Loucy (cell line): ENCODE measurements around the gene MXRA8.

Experiments
- H2AFZ ChIP-seq: fragments of 200-600 bp; sonication (generic); 2 replicates; pipeline ENCODE4 v1.6.0; 2016; ENCODE audit warnings: antibody characterized with exemption, mild to moderate bottlenecking, low read length, moderate library complexity
- H3F3A ChIP-seq: fragments of 200-600 bp; 2 replicates; pipeline ENCODE4 v1.6.0; 2016; ENCODE audit warnings: antibody characterized with exemption, low read depth, mild to moderate bottlenecking
- H3K27me3 ChIP-seq: fragments of 200-600 bp; sonication (generic); 2 replicates; pipeline ENCODE4 v1.6.1; 2014; ENCODE audit warnings: low read length, mild to moderate bottlenecking; ENCODE audit not compliant: insufficient read depth, poor library complexity, severe bottlenecking
- H3K36me3 ChIP-seq: fragments of 200-600 bp; sonication (generic); 2 replicates; pipeline ENCODE4 v1.6.1; 2016; ENCODE audit warnings: low read length; ENCODE audit not compliant: insufficient read depth
- H3K4me1 ChIP-seq: fragments of 200-600 bp; sonication (generic); 2 replicates; pipeline ENCODE4 v1.5.1; 2014; ENCODE audit warnings: low read length, mild to moderate bottlenecking; ENCODE audit not compliant: insufficient read depth, poor library complexity, severe bottlenecking
- H3K4me2 ChIP-seq: fragments of 200-600 bp; sonication (generic); 2 replicates; pipeline ENCODE4 v1.6.0; 2014; ENCODE audit warnings: antibody characterized with exemption, low read length, low read depth, mild to moderate bottlenecking; ENCODE audit not compliant: poor library complexity, severe bottlenecking
- H3K4me3 ChIP-seq: fragments of 200-600 bp; sonication (generic); 2 replicates; pipeline ENCODE4 v1.5.1; 2014; ENCODE audit warnings: low read length, mild to moderate bottlenecking, mixed read lengths; ENCODE audit not compliant: poor library complexity, severe bottlenecking
- H3K79me2 ChIP-seq: fragments of 200-600 bp; sonication (generic); 2 replicates; pipeline ENCODE4 v1.6.1; 2014; ENCODE audit warnings: low read length; ENCODE audit not compliant: insufficient read depth
- H3K9ac ChIP-seq: fragments of 200-600 bp; sonication (generic); 2 replicates; pipeline ENCODE4 v1.6.0; 2014; ENCODE audit warnings: mild to moderate bottlenecking, low read depth, low read length, moderate library complexity; ENCODE audit not compliant: poor library complexity, severe bottlenecking
- H3K9me2 ChIP-seq: fragments of 200-600 bp; sonication (generic); replicated peaks from 2 replicates; pipeline ENCODE4 v1.6.1; 2016; ENCODE audit warnings: low read depth, low read length, mixed read lengths
- H3K9me3 ChIP-seq: fragments of 200-600 bp; sonication (generic); 2 replicates; pipeline ENCODE4 v1.6.1; 2014; ENCODE audit warnings: mild to moderate bottlenecking, antibody characterized with exemption, low read length, low read depth; ENCODE audit not compliant: insufficient read depth
- H4K20me1 ChIP-seq: fragments of 200-600 bp; sonication (generic); 2 replicates; pipeline ENCODE4 v1.6.0; 2014; ENCODE audit warnings: antibody characterized with exemption, low read length, mild to moderate bottlenecking; ENCODE audit not compliant: insufficient read depth, poor library complexity, severe bottlenecking
- EZH2phosphoT487 ChIP-seq: fragments of 200-600 bp; IDR thresholded peaks from 2 replicates; pipeline ENCODE4 v1.6.1; 2018; ENCODE audit warnings: antibody characterized with exemption, mild to moderate bottlenecking, moderate library complexity, borderline replicate concordance
- TF ChIP-seq, protein P1 (sequence below): fragments of 200-600 bp; sonication (generic); conservative IDR thresholded peaks from 2 replicates; pipeline ENCODE4 v1.5.1; 2014; ENCODE audit warnings: mild to moderate bottlenecking, antibody characterized with exemption, low read length

Gene MXRA8

DNA sequence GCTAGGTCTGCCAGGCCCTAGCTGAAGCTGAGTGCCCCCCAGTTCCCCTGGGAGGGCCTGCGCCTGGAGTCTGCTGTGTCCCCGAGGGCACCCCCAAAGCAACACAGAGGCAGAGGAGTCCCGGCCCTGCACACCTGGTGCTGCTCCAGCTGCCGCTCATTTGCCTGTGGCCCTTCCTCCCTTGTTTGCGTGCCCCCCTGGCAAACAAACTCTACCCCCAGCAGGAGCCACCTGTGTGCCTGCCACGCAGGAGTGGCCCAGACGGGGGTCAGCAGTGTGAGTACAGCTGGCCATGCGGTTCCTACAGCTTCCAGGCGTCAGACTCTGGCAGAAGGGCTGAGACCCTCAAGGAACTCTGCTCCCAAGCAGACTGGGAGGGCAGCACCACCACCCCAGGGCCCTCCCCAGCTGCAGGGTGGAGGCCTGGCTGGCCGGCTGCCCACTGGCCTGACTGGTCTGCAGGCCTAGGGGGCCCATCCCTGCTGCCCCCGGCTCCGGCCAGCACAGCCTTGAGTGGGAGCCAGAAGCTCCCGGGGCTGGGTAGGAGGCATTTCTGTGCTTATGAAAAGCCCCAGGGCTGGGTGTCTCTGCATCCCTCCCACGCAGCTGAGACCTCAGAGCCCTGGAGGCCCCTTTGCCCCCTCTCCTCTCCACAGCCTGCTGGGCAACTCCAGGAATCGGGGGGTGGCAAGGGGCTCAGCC, 27.8 kb downstream of the MXRA8 start:
- Histone ChIP-seq H3F3A (no peaks in the 10 kb centered on the region), H3K4me2 (no peak overlapping the region), H3K9ac (no peak overlapping the region), H3K79me2 (peaks cover 12% of the 10 kb centered on the region; the same call in 1 of the 2 replicates), H4K20me1 (peaks cover 12% of the 10 kb centered on the region), H3K27me3 (no peaks in the 10 kb centered on the region), H3K9me2 (no peaks in the 10 kb centered on the region), H2AFZ (no peak overlapping the region), H3K36me3 (no peaks in the 10 kb centered on the region), H3K4me1 (peaks cover 10% of the 10 kb centered on the region), H3K9me3 (no peaks in the 10 kb centered on the region), H3K4me3 (no peak overlapping the region)
- TF ChIP-seq EZH2phosphoT487, result no peak
- TF ChIP-seq, protein P1, sequence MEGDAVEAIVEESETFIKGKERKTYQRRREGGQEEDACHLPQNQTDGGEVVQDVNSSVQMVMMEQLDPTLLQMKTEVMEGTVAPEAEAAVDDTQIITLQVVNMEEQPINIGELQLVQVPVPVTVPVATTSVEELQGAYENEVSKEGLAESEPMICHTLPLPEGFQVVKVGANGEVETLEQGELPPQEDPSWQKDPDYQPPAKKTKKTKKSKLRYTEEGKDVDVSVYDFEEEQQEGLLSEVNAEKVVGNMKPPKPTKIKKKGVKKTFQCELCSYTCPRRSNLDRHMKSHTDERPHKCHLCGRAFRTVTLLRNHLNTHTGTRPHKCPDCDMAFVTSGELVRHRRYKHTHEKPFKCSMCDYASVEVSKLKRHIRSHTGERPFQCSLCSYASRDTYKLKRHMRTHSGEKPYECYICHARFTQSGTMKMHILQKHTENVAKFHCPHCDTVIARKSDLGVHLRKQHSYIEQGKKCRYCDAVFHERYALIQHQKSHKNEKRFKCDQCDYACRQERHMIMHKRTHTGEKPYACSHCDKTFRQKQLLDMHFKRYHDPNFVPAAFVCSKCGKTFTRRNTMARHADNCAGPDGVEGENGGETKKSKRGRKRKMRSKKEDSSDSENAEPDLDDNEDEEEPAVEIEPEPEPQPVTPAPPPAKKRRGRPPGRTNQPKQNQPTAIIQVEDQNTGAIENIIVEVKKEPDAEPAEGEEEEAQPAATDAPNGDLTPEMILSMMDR, result no peak

DNA sequence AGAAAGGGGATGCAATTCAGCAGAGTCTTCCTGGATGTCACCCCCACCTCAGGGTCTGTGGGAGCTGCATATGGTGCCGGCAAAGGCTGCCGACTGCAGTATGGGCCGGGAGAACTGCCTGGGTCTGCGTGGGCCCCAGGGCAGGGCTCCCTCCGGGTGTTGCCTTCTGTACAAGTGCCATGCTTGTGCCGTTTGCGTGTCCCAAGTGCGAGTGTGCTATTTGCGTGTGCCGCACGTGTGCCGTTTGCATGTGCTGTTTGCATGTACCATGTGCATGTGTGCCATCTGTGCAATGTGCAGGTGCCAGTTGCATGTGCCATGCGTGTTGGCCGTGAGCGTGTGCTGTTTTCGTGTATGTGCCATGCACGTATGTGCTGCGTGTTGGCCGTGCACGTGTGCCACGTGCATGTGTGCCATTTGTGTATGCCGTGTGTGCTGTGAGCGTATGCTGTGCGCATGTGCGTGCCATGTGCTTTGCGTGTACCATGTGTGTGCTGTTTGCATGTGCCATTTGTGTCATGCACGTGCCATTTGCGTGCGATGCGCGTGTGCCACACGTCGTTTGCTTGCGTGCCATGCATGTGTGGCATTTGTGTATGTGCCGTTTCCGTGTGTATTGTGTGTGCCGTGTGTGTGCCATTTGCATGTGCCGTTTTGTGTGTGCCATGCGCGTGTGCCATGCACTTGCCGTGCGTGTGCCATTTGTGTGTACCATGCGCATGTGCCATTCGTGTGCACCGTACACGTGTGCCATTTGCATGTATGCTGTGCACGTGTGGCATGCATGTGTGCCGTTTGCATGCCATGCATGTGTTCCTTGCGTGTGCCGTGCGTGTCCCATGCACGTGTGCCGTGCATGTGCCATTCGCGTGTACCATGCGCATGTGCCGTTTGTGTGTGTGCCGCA, 28.8 kb downstream of the MXRA8 start:
- Histone ChIP-seq H3K9me3 (no peaks in the 10 kb centered on the region), H3K27me3 (no peaks in the 10 kb centered on the region), H3K4me1 (peaks cover 17% of the 10 kb centered on the region), H3K4me3 (no peak overlapping the region), H4K20me1 (peaks cover 19% of the 10 kb centered on the region), H3K9ac (no peak overlapping the region), H3K9me2 (no peaks in the 10 kb centered on the region), H3F3A (no peaks in the 10 kb centered on the region), H2AFZ (no peak overlapping the region), H3K79me2 (peaks cover 21% of the 10 kb centered on the region), H3K36me3 (no peaks in the 10 kb centered on the region), H3K4me2 (no peak overlapping the region)
- TF ChIP-seq, protein P1, result no peak
- no peak for TF ChIP-seq EZH2phosphoT487

DNA sequence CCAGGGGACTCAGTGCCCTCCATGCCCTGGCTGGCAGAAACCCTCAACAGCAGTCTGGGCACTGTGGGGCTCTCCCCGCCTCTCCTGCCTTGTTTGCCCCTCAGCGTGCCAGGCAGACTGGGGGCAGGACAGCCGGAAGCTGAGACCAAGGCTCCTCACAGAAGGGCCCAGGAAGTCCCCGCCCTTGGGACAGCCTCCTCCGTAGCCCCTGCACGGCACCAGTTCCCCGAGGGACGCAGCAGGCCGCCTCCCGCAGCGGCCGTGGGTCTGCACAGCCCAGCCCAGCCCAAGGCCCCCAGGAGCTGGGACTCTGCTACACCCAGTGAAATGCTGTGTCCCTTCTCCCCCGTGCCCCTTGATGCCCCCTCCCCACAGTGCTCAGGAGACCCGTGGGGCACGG, 30.1 kb downstream of the MXRA8 start:
- H3K9ac ChIP-seq, result no peak overlapping the region
- H3K79me2 ChIP-seq, result peaks cover 31% of the 10 kb centered on the region
- no peaks in the 10 kb centered on the region for H3K9me2 ChIP-seq
- H3K9me3 ChIP-seq, result no peaks in the 10 kb centered on the region
- H3K4me2 ChIP-seq, result no peak overlapping the region
- H4K20me1 ChIP-seq, result peaks cover 23% of the 10 kb centered on the region
- no peaks in the 10 kb centered on the region for H3F3A ChIP-seq
- H3K4me1 ChIP-seq, result peaks cover 20% of the 10 kb centered on the region
- no peaks in the 10 kb centered on the region for H3K27me3 ChIP-seq
- TF ChIP-seq EZH2phosphoT487, result no peak
- TF ChIP-seq, protein P1, result no peak
- H3K4me3 ChIP-seq, result no peak overlapping the region
- no peaks in the 10 kb centered on the region for H3K36me3 ChIP-seq
- H2AFZ ChIP-seq, result no peak overlapping the region
